Stimulated activated memory B cell treated with anti-CD40 and anti-IgM and Interleukin-4, amounts not matched to agents 10 μg/mL and 1 μg/mL and 100 μg/mL, for 72 hours (primary cell): ENCODE data around the gene ECHS1.
A peak's percentile ranks its signal among the peaks of the same experiment; 100 is the strongest.

Experiments used
- ATAC-seq: fragments of 150-1000 bp; cut with Tn5 transposase; 2 replicates; pipeline ENCODE4 v1.10.0; 2021
- H3K27ac Mint-ChIP-seq: one replicate; pipeline ENCODE4 v1.8.0; 2022; ENCODE audit warnings: mild to moderate bottlenecking, mixed read lengths
- H3K27me3 Mint-ChIP-seq: one replicate; pipeline ENCODE4 v1.8.0; 2022; ENCODE audit warnings: mixed read lengths
- H3K36me3 Mint-ChIP-seq: one replicate; pipeline ENCODE4 v1.8.0; 2022; ENCODE audit warnings: mixed read lengths
- H3K4me1 Mint-ChIP-seq: one replicate; pipeline ENCODE4 v1.8.0; 2022; ENCODE audit warnings: mixed read lengths
- H3K4me3 Mint-ChIP-seq: one replicate; pipeline ENCODE4 v1.8.0; 2022; ENCODE audit warnings: mild to moderate bottlenecking, moderate library complexity, mixed read lengths
- H3K9me3 Mint-ChIP-seq: one replicate; pipeline ENCODE4 v1.8.0; 2022; ENCODE audit warnings: mixed read lengths

The ECHS1 gene

GRCh38 chr10:133359554-133359971 lies 13.6 kb downstream of the ECHS1 start:
- no peak for ATAC-seq
- Mint-ChIP-seq H3K9me3 (no peaks in the 10 kb centered on the region), H3K4me3 (no peak overlapping the region), H3K27ac (no peak overlapping the region), H3K27me3 (no peaks in the 10 kb centered on the region), H3K36me3 (peaks cover 12% of the 10 kb centered on the region), H3K4me1 (peaks cover 40% of the 10 kb centered on the region)

GRCh38 chr10:133358925-133359310 lies 14.2 kb downstream of the ECHS1 start:
- peaks cover 40% of the 10 kb centered on the region for H3K4me1 Mint-ChIP-seq
- H3K36me3 Mint-ChIP-seq: peaks cover 9% of the 10 kb centered on the region
- no peaks in the 10 kb centered on the region for H3K27me3 Mint-ChIP-seq
- H3K27ac Mint-ChIP-seq: no peak overlapping the region
- ATAC-seq: no peak
- H3K9me3 Mint-ChIP-seq: no peaks in the 10 kb centered on the region
- H3K4me3 Mint-ChIP-seq: peak overlapping the region; percentile 34

- H3K36me3 Mint-ChIP-seq: peaks cover 9% of the 10 kb centered on the region
- peak; percentile 5 for ATAC-seq
- H3K4me3 Mint-ChIP-seq: peak overlapping the region; percentile 34
- no peak overlapping the region for H3K27ac Mint-ChIP-seq
- H3K4me1 Mint-ChIP-seq: peaks cover 41% of the 10 kb centered on the region
- H3K27me3 Mint-ChIP-seq: no peaks in the 10 kb centered on the region
- no peaks in the 10 kb centered on the region for H3K9me3 Mint-ChIP-seq
These were observed 14.8 kb downstream of the ECHS1 start for GRCh38 chr10:133358162-133358924.

- no peaks in the 10 kb centered on the region for H3K27me3 Mint-ChIP-seq
- peaks cover 46% of the 10 kb centered on the region for H3K4me1 Mint-ChIP-seq
- H3K4me3 Mint-ChIP-seq: peak within 1 kb of the TSS; percentile 74
- peak; percentile 82 for ATAC-seq
- no peaks in the 10 kb centered on the region for H3K9me3 Mint-ChIP-seq
- H3K27ac Mint-ChIP-seq: peak within 1 kb of the TSS; percentile 24
- H3K36me3 Mint-ChIP-seq: peaks cover 9% of the 10 kb centered on the region
These were observed 15.6 kb downstream of the ECHS1 start, which contains the start of gene FUOM for GRCh38 chr10:133357285-133358161. TSS of gene FUOM (minus strand) at chr10:133358019. CDS start at chr10:133358007, 12 bp downstream.

GRCh38 chr10:133356549-133357284 lies 16.4 kb downstream of the ECHS1 start:
- H3K36me3 Mint-ChIP-seq: peaks cover under 1% of the 10 kb centered on the region
- no peak for ATAC-seq
- H3K4me1 Mint-ChIP-seq: peaks cover 39% of the 10 kb centered on the region
- H3K9me3 Mint-ChIP-seq: no peaks in the 10 kb centered on the region
- H3K27me3 Mint-ChIP-seq: no peaks in the 10 kb centered on the region
- H3K4me3 Mint-ChIP-seq: peak overlapping the region; percentile 74
- peak overlapping the region; percentile 24 for H3K27ac Mint-ChIP-seq

GRCh38 chr10:133355991-133356390 lies 17.2 kb downstream of the ECHS1 start:
- Mint-ChIP-seq H3K36me3 (no peaks in the 10 kb centered on the region), H3K4me3 (peak overlapping the region; percentile 68), H3K9me3 (no peaks in the 10 kb centered on the region), H3K27ac (peak overlapping the region; percentile 24), H3K27me3 (no peaks in the 10 kb centered on the region), H3K4me1 (peaks cover 32% of the 10 kb centered on the region)
- ATAC-seq: no peak

- peaks cover 26% of the 10 kb centered on the region for H3K4me1 Mint-ChIP-seq
- no peak overlapping the region for H3K27ac Mint-ChIP-seq
- H3K27me3 Mint-ChIP-seq: no peaks in the 10 kb centered on the region
- no peaks in the 10 kb centered on the region for H3K9me3 Mint-ChIP-seq
- H3K36me3 Mint-ChIP-seq: no peaks in the 10 kb centered on the region
- ATAC-seq: no peak
- H3K4me3 Mint-ChIP-seq: no peak overlapping the region
These were observed 17.9 kb downstream of the ECHS1 start for GRCh38 chr10:133355266-133355665.

GRCh38 chr10:133354672-133355240 lies 18.4 kb downstream of the ECHS1 start:
- Mint-ChIP-seq H3K27me3 (peaks cover under 1% of the 10 kb centered on the region), H3K27ac (no peak overlapping the region), H3K4me1 (peaks cover 21% of the 10 kb centered on the region)

GRCh38 chr10:133353988-133354605 lies 19.1 kb downstream of the ECHS1 start:
- no peaks in the 10 kb centered on the region for H3K36me3 Mint-ChIP-seq
- H3K27me3 Mint-ChIP-seq: peaks cover 7% of the 10 kb centered on the region
- H3K4me1 Mint-ChIP-seq: peaks cover 17% of the 10 kb centered on the region
- no peaks in the 10 kb centered on the region for H3K9me3 Mint-ChIP-seq
- no peak overlapping the region for H3K27ac Mint-ChIP-seq
- ATAC-seq: no peak
- H3K4me3 Mint-ChIP-seq: no peak overlapping the region

More at GRCh38 chr10:133354672-133355240, 18.4 kb downstream of the ECHS1 start:
- H3K36me3 Mint-ChIP-seq: no peaks in the 10 kb centered on the region
- no peak overlapping the region for H3K4me3 Mint-ChIP-seq
- ATAC-seq: no peak
- no peaks in the 10 kb centered on the region for H3K9me3 Mint-ChIP-seq

GRCh38 chr10:133353202-133353959 lies 19.8 kb downstream of the ECHS1 start:
- no peak overlapping the region for H3K27ac Mint-ChIP-seq
- H3K9me3 Mint-ChIP-seq: no peaks in the 10 kb centered on the region
- peaks cover 13% of the 10 kb centered on the region for H3K4me1 Mint-ChIP-seq
- ATAC-seq: no peak
- H3K27me3 Mint-ChIP-seq: peaks cover 13% of the 10 kb centered on the region
- H3K4me3 Mint-ChIP-seq: no peak overlapping the region
- H3K36me3 Mint-ChIP-seq: no peaks in the 10 kb centered on the region

- no peaks in the 10 kb centered on the region for H3K9me3 Mint-ChIP-seq
- peaks cover 13% of the 10 kb centered on the region for H3K4me1 Mint-ChIP-seq
- H3K27me3 Mint-ChIP-seq: peaks cover 15% of the 10 kb centered on the region
- H3K36me3 Mint-ChIP-seq: no peaks in the 10 kb centered on the region
- no peak overlapping the region for H3K27ac Mint-ChIP-seq
- H3K4me3 Mint-ChIP-seq: no peak overlapping the region
- ATAC-seq: peak; percentile 11
These were observed 21.5 kb downstream of the ECHS1 start for GRCh38 chr10:133351408-133352318.

GRCh38 chr10:133350950-133351329 lies 22.2 kb downstream of the ECHS1 start:
- no peak overlapping the region for H3K4me3 Mint-ChIP-seq
- no peak overlapping the region for H3K27ac Mint-ChIP-seq
- peaks cover 9% of the 10 kb centered on the region for H3K4me1 Mint-ChIP-seq
- H3K9me3 Mint-ChIP-seq: no peaks in the 10 kb centered on the region
- H3K36me3 Mint-ChIP-seq: no peaks in the 10 kb centered on the region
- no peak for ATAC-seq
- H3K27me3 Mint-ChIP-seq: peaks cover 22% of the 10 kb centered on the region

GRCh38 chr10:133350283-133350949 lies 22.7 kb downstream of the ECHS1 start:
- Mint-ChIP-seq H3K27me3 (peaks cover 28% of the 10 kb centered on the region), H3K9me3 (no peaks in the 10 kb centered on the region), H3K27ac (no peak overlapping the region), H3K4me3 (no peak overlapping the region), H3K4me1 (peaks cover 7% of the 10 kb centered on the region), H3K36me3 (no peaks in the 10 kb centered on the region)
- ATAC-seq: no peak
